Chondrocyte (in vitro differentiated cells): ENCODE data around the gene GSG1L. TPM values are rescaled to one million over a fixed set of nuclear protein-coding genes. Genes with fewer than 3 reads are reported as not detected.

Experiments
- DNase-seq: peaks from one replicate; pipeline ENCODE4 v3.0.0; 2021; ENCODE audit warnings: mixed read lengths, low spot score
- H3K27ac Mint-ChIP-seq: one replicate; pipeline ENCODE4 v1.8.0; 2021; ENCODE audit warnings: mild to moderate bottlenecking, moderate library complexity, mixed read lengths; ENCODE audit not compliant: unreplicated experiment
- H3K27me3 Mint-ChIP-seq: 2 replicates; pipeline ENCODE4 v1.8.0; 2021; ENCODE audit warnings: low read depth, mixed read lengths
- H3K36me3 Mint-ChIP-seq: 2 replicates; pipeline ENCODE4 v1.8.0; 2021; ENCODE audit warnings: low read depth, mixed read lengths
- H3K4me1 Mint-ChIP-seq: 2 replicates; pipeline ENCODE4 v1.8.0; 2021; ENCODE audit warnings: low read depth, mild to moderate bottlenecking, mixed read lengths
- H3K4me3 Mint-ChIP-seq: one replicate; pipeline ENCODE4 v1.8.0; 2021; ENCODE audit warnings: mild to moderate bottlenecking, moderate library complexity, mixed read lengths; ENCODE audit not compliant: unreplicated experiment
- H3K9me3 Mint-ChIP-seq: 2 replicates; pipeline ENCODE4 v1.8.0; 2021; ENCODE audit warnings: low read depth, mixed read lengths
- total RNA-seq: library from RNA; stranded (reverse); gene quantifications from 3 replicates; pipeline ENCODE4 v1.2.1, GENCODE V29; 2021
- TF ChIP-seq, protein P1 (sequence below): fragments of 200-600 bp; sonication (generic); IDR thresholded peaks from 2 replicates; pipeline ENCODE4 v1.5.0; 2021; ENCODE audit warnings: antibody characterized with exemption, mild to moderate bottlenecking, moderate library complexity

GSG1L gene
- total RNA-seq, 1 donor from 2014 or later: not detected

DNA sequence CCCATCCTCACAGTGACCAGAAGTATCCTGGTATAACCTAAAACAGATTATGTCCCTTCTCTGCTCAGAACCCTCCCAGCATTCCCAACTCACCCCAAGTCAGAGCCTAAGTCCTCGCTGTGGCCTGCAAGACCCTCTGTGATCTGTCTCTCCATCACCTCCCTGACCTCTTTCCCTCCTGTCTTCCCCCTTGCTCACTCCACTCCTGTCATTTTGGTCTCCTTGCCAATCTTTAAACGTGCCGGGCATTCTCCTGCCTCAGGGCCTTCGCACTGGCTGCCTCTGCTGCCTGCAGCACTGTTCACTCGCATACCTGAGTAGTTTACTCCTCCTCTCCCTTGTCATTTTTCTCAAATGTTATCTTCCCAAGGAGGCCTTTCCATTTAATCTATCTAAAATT, 97.7 kb downstream of the GSG1L start:
- Mint-ChIP-seq H3K27me3 (peaks cover 17% of the 10 kb centered on the region), H3K4me3 (no peak overlapping the region), H3K9me3 (peaks cover 2% of the 10 kb centered on the region), H3K27ac (no peak overlapping the region), H3K4me1 (no peaks in the 10 kb centered on the region), H3K36me3 (no peaks in the 10 kb centered on the region)
- TF ChIP-seq, protein P1, sequence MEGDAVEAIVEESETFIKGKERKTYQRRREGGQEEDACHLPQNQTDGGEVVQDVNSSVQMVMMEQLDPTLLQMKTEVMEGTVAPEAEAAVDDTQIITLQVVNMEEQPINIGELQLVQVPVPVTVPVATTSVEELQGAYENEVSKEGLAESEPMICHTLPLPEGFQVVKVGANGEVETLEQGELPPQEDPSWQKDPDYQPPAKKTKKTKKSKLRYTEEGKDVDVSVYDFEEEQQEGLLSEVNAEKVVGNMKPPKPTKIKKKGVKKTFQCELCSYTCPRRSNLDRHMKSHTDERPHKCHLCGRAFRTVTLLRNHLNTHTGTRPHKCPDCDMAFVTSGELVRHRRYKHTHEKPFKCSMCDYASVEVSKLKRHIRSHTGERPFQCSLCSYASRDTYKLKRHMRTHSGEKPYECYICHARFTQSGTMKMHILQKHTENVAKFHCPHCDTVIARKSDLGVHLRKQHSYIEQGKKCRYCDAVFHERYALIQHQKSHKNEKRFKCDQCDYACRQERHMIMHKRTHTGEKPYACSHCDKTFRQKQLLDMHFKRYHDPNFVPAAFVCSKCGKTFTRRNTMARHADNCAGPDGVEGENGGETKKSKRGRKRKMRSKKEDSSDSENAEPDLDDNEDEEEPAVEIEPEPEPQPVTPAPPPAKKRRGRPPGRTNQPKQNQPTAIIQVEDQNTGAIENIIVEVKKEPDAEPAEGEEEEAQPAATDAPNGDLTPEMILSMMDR: no peak
- DNase-seq: no peak

DNA sequence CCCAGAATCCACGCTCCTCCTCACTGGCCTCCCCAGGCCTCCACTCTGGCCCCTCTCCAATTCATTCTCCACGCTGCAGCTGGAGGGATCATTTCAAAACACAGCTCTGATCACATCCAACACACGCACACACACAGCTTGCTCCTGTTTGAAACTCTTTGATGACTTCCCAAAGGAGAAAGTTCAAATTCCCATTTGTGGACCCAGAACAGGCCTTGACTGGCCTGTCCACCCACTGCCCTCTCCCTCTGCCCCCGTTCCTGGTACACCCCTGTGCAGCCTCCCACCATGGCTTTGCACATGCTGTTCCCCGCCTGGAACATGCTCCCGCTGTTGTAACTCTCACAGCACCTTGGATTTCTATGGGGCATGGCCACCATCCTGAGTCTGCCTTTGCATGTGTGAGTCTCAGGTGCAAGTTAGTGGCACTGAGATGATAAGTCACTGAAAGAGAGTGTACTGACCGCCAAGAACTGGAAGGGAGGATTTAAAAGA, 100.0 kb downstream of the GSG1L start:
- Mint-ChIP-seq H3K27ac (no peak overlapping the region), H3K4me3 (no peak overlapping the region), H3K4me1 (no peaks in the 10 kb centered on the region), H3K27me3 (peaks cover 24% of the 10 kb centered on the region), H3K9me3 (no peaks in the 10 kb centered on the region), H3K36me3 (no peaks in the 10 kb centered on the region)
- no peak for DNase-seq
- TF ChIP-seq, protein P1: no peak

DNA sequence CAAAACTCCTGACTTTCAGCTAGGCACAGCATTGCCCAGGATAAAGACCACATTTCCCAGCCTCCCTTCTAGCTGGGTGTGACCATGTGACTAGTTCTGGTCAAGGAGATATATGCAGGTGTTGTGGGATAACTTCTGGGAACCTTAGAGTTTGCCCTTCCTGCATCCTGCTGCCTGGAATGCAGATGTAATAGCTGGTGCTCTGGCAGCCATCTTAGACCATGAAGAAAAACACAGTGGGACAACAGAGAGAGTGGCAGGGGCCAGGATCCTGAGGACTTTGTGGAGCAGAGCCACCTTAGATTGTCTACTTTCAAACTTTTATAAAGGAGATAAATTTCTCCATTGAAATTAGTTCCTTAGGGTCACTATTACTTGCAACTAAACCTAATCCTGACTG, 101.3 kb downstream of the GSG1L start:
- Mint-ChIP-seq H3K36me3 (no peaks in the 10 kb centered on the region), H3K4me1 (no peaks in the 10 kb centered on the region), H3K9me3 (peaks cover 6% of the 10 kb centered on the region), H3K27me3 (peaks cover 24% of the 10 kb centered on the region), H3K4me3 (no peak overlapping the region), H3K27ac (no peak overlapping the region)
- TF ChIP-seq, protein P1: no peak
- DNase-seq: no peak

DNA sequence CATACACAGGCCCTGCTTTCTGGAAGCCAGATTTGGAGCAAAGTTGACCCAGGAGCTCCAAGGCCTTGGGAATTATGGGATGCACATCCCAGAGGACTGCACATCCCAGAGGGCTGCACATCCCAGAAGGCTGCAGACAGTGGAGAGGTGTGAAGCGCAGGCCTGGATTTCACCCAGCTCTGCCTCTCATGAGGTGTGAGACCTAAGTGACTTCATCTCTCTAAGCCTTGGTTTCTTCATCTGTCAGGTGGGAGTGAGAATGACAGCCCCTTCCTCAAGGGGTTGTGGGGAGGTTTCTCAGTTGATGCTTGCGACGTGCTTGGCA, 102.3 kb downstream of the GSG1L start:
- Mint-ChIP-seq H3K27ac (no peak overlapping the region), H3K27me3 (peaks cover 24% of the 10 kb centered on the region), H3K36me3 (no peaks in the 10 kb centered on the region), H3K9me3 (peaks cover 11% of the 10 kb centered on the region), H3K4me3 (no peak overlapping the region), H3K4me1 (no peaks in the 10 kb centered on the region)
- DNase-seq: no peak
- TF ChIP-seq, protein P1: no peak

DNA sequence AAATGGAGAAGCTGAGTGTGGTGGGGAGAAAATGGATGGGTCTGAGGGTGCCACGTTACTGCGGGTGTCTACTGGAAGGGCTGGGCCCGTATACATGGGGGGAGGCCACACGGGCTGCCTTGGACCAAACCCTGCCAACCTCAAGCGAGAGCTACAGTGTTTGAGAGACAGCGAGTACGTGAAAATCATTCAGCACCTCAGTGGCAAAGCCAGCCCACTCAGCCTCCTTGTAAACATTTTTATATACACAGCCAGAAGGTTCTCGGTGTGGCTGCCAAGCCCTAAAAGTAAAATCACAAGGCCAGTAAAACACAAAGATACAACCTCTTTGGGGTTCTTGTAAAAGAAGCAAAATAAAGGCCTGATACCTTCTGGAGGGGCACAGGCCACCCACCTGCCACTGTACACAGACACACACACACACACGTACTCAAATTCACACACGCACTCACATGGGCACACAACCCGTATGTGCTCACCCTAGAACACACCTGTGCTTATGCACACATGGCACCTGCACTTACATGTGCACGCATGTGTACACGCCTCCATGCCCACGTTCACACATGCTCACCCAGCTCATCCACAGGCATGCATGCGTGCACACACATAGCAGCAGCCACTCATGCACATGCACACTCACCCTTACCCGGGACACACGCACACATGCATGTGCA, 102.8 kb downstream of the GSG1L start:
- no peaks in the 10 kb centered on the region for H3K4me1 Mint-ChIP-seq
- no peak for DNase-seq
- peaks cover 11% of the 10 kb centered on the region for H3K9me3 Mint-ChIP-seq
- TF ChIP-seq, protein P1: no peak
- no peaks in the 10 kb centered on the region for H3K36me3 Mint-ChIP-seq
- peaks cover 20% of the 10 kb centered on the region for H3K27me3 Mint-ChIP-seq
- H3K4me3 Mint-ChIP-seq: no peak overlapping the region
- H3K27ac Mint-ChIP-seq: no peak overlapping the region
